Hematopoietic multipotent progenitor cell treated with erythropoietin and hydrocortisone succinate and interleukin-3 and kit ligand, for 15 days (in vitro differentiated cells): ENCODE measurements around the gene TRABD2B.

Experiments
- DNase-seq: peaks from one replicate; pipeline ENCODE4 v3.0.0-alpha.2; 2015; ENCODE audit warnings: low spot score

The TRABD2B gene

GRCh38 chr1:47757226-47757975 lies 239.8 kb downstream of the TRABD2B start:
- no peak for DNase-seq

GRCh38 chr1:47756411-47756810 lies 240.8 kb downstream of the TRABD2B start:
- no peak for DNase-seq

GRCh38 chr1:47756006-47756405 lies 241.2 kb downstream of the TRABD2B start:
- DNase-seq = no peak

GRCh38 chr1:47755101-47755990 lies 241.8 kb downstream of the TRABD2B start:
- peak; percentile 45 for DNase-seq

GRCh38 chr1:47754221-47754620 lies 243.0 kb downstream of the TRABD2B start:
- no peak for DNase-seq

- DNase-seq = no peak
These were observed 243.4 kb downstream of the TRABD2B start for GRCh38 chr1:47753808-47754207.

- no peak for DNase-seq
These were observed 244.6 kb downstream of the TRABD2B start for GRCh38 chr1:47752559-47752958.

GRCh38 chr1:47751996-47752451 lies 245.2 kb downstream of the TRABD2B start:
- DNase-seq = no peak

GRCh38 chr1:47751193-47751592 lies 246.0 kb downstream of the TRABD2B start:
- no peak for DNase-seq

- DNase-seq = no peak
These were observed 251.2 kb downstream of the TRABD2B start for GRCh38 chr1:47745715-47746609.

GRCh38 chr1:47742890-47743760 lies 254.1 kb downstream of the TRABD2B start:
- no peak for DNase-seq

- DNase-seq = peak; percentile 17
These were observed 258.5 kb downstream of the TRABD2B start for GRCh38 chr1:47738560-47739182.

GRCh38 chr1:47732489-47732888 lies 264.7 kb downstream of the TRABD2B start:
- no peak for DNase-seq

- no peak for DNase-seq
These were observed 265.5 kb downstream of the TRABD2B start for GRCh38 chr1:47731730-47732129.

- no peak for DNase-seq
These were observed 267.5 kb downstream of the TRABD2B start for GRCh38 chr1:47729685-47730084.

- no peak for DNase-seq
These were observed 269.5 kb downstream of the TRABD2B start for GRCh38 chr1:47727697-47728085.

GRCh38 chr1:47727051-47727696 lies 270.0 kb downstream of the TRABD2B start:
- no peak for DNase-seq

GRCh38 chr1:47725992-47726855 lies 271.0 kb downstream of the TRABD2B start:
- DNase-seq = peak; percentile 14

- no peak for DNase-seq
These were observed 271.6 kb downstream of the TRABD2B start for GRCh38 chr1:47725511-47725991.
